ENCODE measurements around the gene PGBD2.
A peak's percentile ranks its signal among the peaks of the same experiment; 100 is the strongest.
"Not testable (repeated sequence)": the region's sequence is repeated elsewhere in the genome, so short reads cannot be mapped to it uniquely, and the experiment has no call there.

Gene PGBD2

DNA sequence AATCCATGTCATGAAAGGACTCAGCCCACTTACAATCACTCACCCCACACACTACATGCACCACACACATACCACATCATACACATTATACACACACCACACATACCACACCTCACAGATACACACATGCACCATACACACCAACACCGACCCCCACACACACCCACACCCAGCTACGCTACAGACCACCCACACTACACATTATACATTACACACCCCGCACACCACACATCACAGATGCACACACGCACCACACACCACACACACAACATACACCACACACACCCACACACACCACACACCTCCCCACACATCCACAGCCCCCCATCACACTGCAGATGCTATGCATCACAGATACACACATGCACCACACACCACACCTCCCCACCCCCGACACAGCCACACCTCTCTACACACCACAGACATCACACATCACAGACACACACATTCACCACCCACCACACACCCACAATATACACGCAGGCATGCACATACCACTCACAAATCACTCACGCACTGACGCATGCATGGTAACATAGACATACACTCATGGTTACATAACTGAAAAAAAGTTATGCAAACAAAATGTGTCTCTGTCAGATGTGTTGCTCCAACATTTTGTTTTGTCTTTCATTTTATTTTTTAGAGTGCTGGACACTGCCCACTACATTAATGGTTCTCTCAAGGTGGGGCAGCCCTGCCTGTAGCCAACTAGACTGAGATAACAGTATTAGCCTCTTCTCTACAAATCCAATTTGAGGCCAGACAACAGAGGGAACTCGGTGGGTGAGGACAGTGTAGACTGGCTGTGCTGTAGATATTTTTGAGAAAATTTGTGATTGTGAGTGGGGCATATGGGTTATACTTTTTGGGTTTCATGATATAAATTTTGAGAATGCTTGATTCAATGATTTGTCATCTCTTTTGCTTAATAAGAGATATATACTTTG is 15.2 kb upstream of the PGBD2 start:
- no peak for DNase-seq

DNA sequence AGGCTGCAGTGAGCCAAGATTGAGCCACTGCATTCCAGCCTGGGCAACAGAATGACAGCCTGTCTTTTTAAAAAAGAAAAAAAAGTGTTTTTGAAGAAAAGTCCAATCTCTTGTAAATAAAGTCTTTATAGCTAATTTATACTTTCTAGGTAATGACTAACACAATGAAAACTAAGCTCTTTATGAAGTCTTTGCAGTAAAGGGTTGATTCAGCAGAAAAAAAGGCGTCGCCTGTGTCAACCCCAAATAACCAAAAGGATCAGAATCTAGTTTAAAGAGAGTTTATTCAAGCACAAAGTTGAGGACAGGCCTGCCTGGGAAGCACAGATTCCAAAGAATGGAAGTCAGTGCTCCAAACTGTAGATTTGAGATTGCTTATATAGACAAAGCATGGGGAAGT is 14.3 kb upstream of the PGBD2 start:
- DNase-seq, result no peak

DNA sequence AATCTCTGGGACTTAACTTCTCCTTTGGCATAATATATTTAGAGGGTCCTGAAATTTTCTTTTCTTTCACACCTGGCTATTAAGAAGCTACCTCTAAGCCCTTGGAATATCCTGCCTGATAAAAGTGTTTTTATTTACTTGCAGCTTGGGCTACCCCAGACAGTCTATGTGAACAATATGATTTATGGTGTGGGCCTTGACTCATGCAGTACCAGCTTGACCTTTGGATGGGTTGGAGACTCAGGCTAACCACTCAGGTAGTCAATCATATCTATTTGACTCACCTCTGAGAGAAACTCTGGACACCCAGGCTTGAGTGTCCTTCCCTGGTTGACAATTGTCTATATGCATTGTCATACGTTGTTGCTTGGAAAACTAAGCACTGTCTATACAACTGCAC is 13.4 kb upstream of the PGBD2 start:
- DNase-seq, result no peak

DNA sequence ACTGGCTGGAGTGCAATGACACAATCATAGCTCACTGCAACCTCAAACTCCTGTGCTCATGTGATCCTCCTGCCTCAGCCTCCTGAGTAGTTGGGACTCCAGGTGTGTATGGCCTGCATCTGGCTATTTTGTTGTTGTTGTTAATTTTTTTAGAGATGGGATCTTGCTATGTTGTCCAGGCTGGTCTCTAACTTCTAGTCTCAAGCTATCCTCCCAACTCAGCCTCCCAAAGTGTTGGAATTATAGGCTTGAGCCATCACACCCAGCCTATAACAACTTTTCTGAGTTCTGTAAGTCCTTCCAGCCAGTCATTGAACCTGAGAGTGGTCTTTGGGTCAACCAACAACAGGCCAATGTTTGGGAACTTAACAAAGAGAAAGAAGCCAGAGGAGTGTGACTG is 11.2 kb upstream of the PGBD2 start:
- DNase-seq, result no peak

DNA sequence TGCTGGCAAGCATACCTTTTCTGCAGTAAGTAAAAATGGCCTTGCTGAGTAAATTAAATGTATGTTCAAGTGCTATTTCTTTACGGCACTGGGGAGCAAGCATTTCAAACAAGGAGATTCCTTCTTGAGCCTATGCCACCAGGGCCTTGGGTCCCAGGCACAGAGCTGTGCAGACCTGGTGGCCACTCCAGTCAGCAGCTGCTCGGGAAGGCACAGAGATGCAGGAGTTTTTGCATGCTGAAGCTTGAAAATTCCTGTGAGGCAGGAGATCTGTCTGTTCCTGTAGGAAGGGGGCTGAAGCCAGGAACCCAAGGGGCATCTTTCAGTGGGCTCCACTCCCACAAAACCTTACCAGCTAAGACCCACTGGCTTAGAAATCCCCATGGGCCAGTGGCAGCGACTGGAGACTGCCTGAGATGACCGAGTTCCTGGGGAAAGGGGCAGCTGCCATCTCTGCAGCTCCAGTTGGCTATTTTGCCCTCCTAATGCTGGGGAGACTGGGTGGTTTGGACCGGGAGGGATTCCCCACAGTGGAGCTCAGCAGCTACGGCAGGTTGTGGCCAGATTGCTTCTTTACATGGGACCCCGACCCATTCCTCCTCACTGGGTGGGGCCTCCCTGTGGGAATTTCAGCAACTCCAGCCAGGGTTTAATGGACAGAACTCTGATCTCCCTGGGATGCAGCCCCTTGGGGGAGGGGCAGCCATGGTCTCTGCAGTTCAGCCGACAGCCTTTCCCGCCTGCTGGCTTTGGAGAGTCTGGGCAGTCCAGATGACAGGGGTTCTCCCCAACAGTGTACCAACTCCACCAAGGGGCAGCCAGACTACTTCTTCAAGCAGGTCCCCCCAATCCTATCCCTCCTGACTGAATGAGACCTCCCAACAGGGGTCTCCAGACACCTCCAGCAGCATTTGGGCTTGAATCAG is 8.4 kb upstream of the PGBD2 start:
- DNase-seq, result no peak

DNA sequence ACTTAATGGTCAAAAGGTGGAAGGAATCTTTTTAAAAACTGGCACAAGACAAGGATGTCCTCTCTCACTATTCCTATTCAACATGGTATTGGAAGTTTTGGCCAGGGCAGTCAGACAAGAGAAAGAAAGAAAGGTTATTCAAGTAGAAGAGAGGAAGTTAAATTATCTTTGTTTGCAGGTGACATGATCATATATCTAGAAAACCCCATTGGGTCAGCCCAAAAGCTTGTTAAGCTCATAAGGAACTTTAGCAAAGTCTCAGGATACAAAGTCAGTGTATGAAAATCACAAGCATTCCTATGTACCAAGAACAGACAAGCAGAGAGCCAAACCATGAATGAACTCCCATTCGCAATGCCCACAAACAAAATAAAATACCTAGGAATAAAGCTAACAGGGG is 5.4 kb upstream of the PGBD2 start:
- no peak for DNase-seq

DNA sequence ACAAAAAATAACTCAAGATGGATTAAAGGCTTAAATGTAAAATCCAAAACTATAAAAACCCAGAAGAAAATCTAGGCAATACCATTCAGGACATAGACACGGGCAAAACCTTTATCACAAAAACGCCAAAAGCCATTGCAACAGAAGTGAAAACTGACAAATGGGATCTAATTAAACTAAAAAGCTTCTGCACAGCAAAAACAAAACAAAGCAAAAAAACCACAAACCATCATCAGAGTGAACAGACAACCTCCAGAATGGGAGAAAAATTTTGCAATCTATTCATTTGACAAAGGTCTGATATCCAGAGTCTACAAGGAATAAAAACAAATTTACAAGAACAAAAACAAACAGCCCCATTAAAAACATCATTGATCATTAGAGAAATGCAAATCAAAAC is 4.5 kb upstream of the PGBD2 start:
- no peak for DNase-seq

DNA sequence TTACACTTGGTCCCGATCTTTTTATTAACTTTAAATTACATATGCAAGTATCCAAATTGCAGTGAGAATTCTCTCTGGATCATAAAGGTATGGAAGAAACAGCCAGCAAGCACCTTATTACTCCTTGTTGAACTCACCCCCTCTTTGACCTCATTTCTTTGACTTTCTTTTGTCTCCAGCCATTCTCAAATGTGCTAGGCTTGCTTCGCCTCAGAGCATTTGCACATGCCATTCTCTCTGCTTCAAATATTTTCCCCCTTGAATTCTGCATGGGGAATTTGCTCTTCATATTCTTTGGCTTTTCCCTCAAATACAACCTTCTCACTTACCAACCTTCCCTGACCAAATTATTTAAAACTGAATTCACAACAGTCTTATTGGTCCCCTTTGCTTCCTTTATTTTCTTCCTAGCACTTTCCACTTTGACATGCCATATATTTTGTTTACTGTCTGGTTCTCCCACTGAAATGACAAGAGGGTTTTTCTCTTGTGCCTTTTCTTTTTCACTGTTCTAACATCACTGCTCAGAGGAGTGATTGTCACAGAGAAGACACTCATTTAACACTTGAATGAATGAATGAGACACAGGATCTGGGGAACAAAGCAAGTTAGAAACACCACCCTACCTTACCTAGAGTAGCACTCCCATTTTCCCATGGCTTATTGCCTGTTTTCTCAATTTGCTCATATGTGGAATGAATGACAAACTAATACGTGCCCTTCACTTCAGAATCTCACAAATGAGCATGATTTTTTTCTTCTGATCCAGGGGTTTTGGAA is 1.4 kb upstream of the PGBD2 start:
- no peak for DNase-seq

DNA sequence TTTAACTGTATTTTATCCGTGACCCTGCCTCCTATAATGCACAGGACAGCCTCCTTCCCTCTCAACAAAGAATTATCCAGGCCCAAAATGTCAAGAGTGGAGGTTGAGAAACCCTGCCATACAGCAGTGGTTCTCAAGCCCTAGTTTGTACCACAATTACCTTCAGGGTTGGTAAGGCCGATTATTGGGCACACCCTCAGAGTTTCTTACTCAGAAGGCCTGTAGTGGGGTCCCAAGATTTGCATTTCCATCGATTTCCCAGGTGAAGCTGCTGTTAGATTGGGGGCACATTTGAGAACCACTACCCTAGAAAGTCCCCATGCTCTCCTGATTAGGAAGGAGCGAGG is 400 bp upstream of the PGBD2 start:
- no peak for DNase-seq

DNA sequence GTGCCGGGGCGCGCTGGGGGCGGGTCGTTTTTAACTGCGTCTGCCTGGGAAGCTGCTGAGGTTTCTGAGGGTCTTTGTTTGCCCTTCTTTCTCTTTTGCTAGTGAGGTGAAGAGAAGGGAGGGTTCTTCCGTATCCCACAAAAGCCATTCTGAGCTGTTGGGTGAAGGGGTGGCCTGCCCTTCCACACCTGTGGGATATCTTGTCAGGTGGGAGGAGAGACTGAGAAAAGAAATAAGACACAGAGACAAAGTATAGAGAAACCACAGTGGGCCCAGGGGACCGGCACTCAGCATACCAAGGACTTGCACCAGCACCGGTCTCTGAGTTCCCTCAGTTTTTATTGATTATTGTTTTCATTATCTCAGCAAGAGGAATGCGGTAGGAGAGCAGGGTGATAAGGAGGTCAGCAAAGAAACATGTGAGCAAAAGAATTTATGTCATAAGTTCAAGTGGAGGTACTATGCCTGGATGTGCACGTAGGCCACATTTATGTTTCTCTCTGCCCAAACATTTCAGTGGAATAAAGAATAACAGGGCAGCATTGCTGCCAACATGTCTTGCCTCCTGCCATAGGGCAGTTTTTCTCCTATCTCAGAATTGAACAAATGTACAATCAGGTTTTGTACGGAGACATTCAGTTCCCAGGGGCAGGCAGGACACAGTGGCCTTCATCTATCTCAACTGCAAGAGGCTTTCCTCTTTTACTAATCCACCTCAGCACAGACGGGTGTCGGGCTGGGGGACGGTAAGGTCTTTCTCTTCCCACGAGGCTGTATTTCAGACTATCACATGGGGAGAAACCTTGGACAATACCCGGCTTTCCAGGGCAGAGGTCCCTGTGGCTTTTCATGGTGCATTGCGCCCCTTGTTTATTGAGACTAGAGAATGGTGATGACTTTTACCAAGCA is 972 bp downstream of the PGBD2 start:
- no peak for DNase-seq

DNA sequence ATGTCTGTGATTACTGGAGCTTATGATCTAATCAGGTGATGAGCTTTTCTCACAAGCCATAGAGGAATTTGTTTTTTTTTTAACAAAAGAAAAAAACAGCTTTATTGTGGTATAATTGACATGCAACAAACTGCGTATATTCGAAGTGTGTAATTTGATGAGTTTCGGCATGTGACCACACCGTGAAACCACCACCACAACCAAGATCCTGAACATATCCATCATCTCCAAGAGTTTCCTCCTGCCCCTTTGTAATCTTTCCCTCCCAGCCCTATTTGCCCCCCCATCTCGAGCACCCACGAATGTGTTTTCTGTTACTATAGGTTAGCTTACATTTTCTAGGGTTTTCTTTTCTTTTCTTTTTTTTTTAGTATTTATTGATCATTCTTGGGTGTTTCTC is 4.7 kb downstream of the PGBD2 start:
- no peak for DNase-seq

DNA sequence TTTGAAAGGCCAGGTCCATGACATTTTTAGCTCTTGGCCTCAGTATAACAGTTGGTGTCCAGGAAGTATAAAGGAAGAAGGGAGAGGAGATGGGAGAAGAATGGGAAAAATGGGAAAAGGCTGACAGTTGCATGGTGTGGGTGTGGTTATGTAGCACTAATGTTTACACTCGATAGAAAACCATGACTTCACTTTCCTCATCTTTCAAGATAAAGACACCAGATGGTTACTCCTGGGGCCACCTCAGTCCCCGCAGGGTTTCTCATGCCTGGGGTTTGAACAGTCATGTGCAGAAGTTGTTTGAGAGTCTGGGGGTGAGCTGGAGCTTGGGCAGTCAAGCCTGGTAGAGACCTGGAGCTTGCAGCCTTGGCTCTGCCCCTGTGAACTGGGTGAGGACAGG is 7.9 kb downstream of the PGBD2 start:
- DNase-seq, result no peak

DNA sequence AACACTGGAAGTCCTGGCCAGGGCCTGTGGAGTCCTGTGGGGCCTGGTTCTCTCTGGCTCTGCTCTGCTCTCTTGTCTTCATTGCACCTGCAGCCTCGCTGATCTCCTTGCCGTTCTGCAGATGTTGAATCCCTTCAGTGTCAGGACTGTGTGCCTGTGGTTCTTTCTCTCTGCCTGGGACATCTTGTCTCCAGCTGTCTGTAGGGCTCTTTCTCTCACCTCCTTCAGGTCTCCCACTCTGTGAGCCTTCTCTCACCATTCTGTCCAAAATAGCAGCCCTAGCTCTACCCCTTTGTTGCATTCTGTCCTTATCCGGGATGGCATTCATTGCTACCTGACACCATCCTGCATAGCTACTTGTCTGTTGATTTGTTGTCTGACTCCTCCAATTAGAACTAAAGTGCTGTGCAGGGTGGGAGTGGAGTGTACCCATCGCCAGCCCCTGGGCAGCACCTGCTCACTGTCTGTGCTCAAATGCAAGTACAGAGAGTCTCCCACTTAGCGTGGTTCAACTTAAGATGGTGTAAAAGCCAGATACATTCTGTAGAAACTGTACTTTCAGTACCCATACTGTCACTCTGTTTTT is 8.9 kb downstream of the PGBD2 start:
- no peak for DNase-seq

DNA sequence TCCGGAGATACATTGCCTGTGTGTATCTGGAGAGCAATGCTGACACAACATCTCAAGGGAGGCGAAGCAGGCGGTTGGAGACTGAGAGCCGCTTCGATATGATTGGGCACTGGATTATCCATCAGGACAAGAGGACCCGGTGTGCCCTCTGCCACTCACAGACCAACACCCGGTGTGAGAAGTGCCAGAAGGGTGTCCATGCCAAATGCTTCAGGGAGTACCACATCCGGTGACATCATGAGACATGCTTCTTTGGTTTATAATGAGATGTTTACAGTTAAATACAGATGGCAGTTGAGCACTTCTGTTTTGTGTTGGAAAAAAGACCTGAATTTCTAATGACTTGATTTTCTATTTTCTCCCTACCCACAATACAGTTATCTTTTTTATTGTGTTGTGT is 12.1 kb downstream of the PGBD2 start:
- DNase-seq, result no peak

DNA sequence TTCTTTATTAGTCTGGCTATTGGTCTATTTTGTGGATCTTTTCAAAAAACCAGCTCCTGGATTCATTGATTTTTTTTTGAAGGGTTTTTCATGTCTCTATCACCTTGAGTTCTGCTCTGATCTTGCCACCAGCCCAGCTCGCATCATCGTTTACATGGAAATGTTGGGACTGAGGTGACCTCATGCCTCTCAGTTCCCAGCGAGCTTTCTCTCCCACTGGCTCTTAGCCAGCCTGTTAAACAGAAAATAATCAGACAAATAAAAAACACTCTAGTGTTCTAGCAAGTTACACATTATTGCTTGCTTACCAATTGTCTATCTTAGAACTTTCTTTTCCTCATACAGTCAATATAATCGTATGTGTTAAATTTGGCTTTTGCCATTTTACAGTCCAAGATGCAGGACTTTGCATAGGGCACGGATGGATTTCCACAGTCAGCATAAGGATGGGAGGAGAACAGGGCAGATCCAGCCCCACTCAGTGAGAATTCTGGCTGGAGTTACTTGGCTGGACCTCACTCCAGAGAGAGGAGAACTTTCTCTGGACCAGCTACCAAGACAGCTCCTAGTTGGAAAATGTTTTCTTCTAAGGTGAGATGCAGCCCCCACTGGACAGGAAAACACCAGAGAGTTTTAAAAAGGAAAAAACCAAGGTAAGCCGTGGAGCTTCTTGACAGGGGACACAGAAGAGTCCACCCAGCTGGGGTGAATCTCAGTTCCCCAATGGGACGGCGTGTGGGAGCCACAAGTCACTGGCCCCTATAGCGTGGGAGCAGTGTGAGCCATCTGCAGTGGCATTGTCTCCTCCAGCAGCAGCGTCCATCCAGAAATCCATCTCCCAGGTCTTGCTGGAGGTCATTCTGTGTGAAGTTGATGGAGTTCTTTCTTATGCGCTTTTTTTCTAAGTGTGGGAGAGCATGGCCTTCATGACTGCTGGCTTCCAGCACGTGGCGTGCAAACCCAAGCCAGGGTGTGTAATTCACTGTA is 17.6 kb downstream of the PGBD2 start:
- no peak for DNase-seq

DNA sequence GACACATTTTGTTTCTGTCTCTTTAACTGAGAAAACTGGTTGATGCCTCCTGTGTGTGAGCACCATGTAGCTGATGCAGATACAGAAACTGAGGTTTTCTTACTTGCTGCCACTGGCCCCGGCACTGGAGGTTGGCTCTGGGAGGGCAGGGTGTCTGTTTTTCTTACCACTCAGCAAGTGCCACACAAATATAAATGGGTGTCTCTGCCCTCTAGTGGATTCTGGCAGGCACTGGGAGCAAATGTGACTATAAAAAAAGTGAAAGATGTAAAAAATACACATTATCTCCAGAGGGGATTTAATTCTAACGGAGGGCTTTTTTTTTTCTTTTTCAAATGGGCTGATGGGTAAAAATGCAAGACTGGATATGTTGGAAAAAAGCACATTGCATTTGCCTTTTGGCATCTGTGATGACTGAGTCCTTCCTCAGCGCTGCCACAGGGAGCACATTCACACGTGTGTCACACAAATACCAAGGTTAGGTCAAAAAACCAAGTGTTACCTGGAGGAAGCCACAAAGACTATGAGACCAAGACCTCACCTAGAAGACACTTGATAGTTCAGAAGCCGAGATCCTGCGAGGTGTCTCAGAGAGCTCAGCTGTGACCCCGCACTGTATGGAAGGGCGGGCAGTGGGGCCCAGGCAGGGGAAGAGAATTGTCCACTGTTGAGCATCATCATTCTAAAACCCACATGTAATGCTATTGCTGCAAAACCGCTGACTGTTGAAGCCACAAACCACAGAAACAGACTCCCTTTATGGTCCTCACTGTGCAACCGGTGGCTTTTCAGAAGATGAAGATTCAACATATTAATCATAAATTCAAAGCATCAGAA is 18.9 kb downstream of the PGBD2 start:
- DNase-seq, result peak; percentile 25 to 54

DNA sequence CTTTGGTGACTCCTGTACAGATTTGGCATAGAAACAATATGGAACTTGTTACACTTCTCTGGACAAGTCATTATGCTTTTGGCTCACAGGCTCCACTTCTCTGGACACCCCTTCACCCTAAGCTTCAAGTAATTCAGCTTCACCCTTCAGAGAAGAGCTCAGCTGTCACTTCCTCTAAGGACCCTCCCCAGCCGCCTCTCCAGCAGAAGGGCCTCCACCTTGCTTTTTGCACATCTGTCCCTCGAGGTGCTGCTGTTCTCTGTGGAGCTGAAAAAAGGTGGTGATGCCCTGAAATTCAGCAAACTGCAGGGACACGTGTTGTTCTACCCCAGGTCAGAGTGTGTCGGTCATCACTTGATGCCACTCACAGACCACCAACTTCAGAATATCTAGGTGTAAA is 19.8 kb downstream of the PGBD2 start:
- DNase-seq, result not testable (repeated sequence)

DNA sequence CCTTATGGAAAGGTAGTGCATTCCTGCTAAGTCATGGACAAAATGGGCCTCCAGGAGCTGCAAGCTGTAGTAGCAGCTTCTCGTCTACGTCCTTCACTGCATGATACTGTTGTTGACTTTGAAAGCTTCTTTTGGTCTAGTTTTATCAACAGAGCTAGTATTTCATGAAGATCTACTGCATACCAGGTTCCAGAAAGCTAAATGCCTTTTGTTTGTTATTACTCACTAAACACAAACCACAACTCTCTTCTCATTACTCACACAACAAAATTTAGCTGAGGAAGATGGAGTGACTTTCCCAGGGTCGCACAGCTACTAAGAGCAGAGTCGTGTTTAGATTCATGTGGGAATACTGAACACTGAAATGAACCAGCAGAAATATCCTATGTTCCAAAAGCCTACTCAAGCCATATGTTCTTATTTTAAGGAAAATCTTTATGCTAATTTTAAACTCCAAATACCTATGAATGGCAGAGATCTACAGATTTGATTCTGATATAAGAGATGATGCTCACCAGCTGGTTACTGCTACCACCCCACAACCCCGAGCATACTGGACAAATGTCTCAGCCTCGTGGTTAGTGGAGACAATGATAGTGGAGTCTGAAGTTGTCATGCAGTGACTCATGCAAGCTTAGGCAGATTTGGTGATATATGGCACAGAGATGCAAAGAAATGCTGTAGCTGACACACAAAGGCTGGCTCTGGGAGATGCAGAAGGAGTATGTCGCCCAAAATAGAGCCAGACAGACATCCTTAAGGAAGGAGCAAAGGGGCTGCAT is 20.6 kb downstream of the PGBD2 start:
- no peak for DNase-seq

DNA sequence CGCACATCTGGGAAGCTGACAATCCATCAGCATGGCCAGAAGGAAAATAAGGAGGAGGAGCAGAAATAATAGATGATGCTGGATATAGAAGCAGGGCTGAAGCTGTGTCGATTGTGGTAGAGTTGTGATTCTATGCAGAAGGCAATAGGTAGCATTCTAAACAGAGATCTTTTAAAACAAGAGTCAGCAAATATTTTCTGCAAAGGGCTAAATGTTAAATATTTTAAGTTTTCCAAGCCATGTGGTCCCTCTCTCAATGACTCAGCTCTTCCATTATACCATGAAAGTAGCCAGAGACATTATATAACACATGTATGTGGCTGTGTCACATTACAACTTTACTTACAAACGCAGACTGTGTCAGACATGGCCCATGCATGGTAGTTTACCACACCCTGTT is 21.2 kb downstream of the PGBD2 start:
- not testable (repeated sequence) for DNase-seq
